GM12892 (cell line): ENCODE data around the gene SLC12A3.

Experiments
- POLR2A ChIP-seq: IDR thresholded peaks from 2 replicates; pipeline ENCODE4 v1.6.1; 2011; ENCODE audit warnings: low read depth, low read length, control low read depth
- POLR2AphosphoS5 ChIP-seq: IDR thresholded peaks from 2 replicates; pipeline ENCODE4 v1.6.1; 2011; ENCODE audit warnings: low read depth, low read length, control low read depth
- TAF1 ChIP-seq: IDR thresholded peaks from 2 replicates; pipeline ENCODE4 v1.6.1; 2011; ENCODE audit warnings: low read depth, mild to moderate bottlenecking, control low read depth, low read length, borderline replicate concordance

DNA sequence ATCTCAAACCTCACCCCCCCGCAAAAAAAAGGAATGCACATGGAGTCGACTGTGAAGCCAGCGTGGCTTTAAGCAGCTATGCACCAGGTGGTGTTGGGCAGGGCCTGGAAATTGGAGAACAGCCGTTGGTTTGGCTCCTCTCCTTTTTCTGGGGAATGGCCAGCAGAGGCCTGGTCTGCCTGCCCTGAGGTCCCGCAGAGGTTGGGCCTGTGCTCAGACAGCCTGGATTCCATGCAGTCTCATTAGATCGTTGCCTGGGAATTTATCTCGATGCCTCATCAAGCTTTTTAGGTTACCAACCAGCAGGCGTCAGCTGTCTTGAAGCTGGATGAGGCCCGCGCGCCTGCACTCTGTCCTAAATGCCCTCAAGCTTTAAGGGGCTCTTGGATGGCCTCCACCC, 9.8 kb downstream of the SLC12A3 start:
- TF ChIP-seq TAF1 = no peak
- no peak for TF ChIP-seq POLR2A
- no peak for TF ChIP-seq POLR2AphosphoS5
